KOPT-K1 (cell line): ENCODE measurements around the gene RAET1G.

ENCODE experiments used
- H3K27ac ChIP-seq: fragments of 200-600 bp; sonication (generic); 2 replicates; pipeline ENCODE4 v1.5.1; 2016; ENCODE audit warnings: antibody characterized with exemption, mild to moderate bottlenecking, low read depth, low read length; ENCODE audit not compliant: poor library complexity, severe bottlenecking
- H3K36me3 ChIP-seq: fragments of 200-600 bp; sonication (generic); 2 replicates; pipeline ENCODE4 v1.5.1; 2017; ENCODE audit warnings: antibody characterized with exemption, mild to moderate bottlenecking, low read length, moderate library complexity; ENCODE audit not compliant: insufficient read depth
- H3K9me3 ChIP-seq: fragments of 200-600 bp; sonication (generic); 2 replicates; pipeline ENCODE4 v1.5.1; 2017; ENCODE audit warnings: antibody characterized with exemption, low read length, mild to moderate bottlenecking; ENCODE audit not compliant: insufficient read depth, poor library complexity, severe bottlenecking

The RAET1G gene

GRCh38 chr6:149888659-149889058 lies 34.3 kb downstream of the RAET1G start:
- Histone ChIP-seq H3K9me3 (no peaks in the 10 kb centered on the region), H3K27ac (no peak overlapping the region), H3K36me3 (no peaks in the 10 kb centered on the region)

- H3K9me3 ChIP-seq = no peaks in the 10 kb centered on the region
- H3K27ac ChIP-seq = no peak overlapping the region
- no peaks in the 10 kb centered on the region for H3K36me3 ChIP-seq
These were observed 34.8 kb downstream of the RAET1G start for GRCh38 chr6:149888093-149888492.

GRCh38 chr6:149887343-149887742 lies 35.6 kb downstream of the RAET1G start:
- H3K27ac ChIP-seq = no peak overlapping the region

GRCh38 chr6:149885888-149886287 lies 37.0 kb downstream of the RAET1G start:
- H3K27ac ChIP-seq = no peak overlapping the region
- no peaks in the 10 kb centered on the region for H3K36me3 ChIP-seq
- H3K9me3 ChIP-seq = no peaks in the 10 kb centered on the region

More at GRCh38 chr6:149887343-149887742, 35.6 kb downstream of the RAET1G start:
- H3K9me3 ChIP-seq = no peaks in the 10 kb centered on the region
- H3K36me3 ChIP-seq = no peaks in the 10 kb centered on the region

- H3K27ac ChIP-seq = no peak overlapping the region
- H3K36me3 ChIP-seq = no peaks in the 10 kb centered on the region
- no peaks in the 10 kb centered on the region for H3K9me3 ChIP-seq
These were observed 38.3 kb downstream of the RAET1G start for GRCh38 chr6:149884617-149885016.

GRCh38 chr6:149884215-149884614 lies 38.7 kb downstream of the RAET1G start:
- Histone ChIP-seq H3K9me3 (no peaks in the 10 kb centered on the region), H3K36me3 (no peaks in the 10 kb centered on the region), H3K27ac (no peak overlapping the region)

- no peak overlapping the region for H3K27ac ChIP-seq
- no peaks in the 10 kb centered on the region for H3K9me3 ChIP-seq
- no peaks in the 10 kb centered on the region for H3K36me3 ChIP-seq
These were observed 41.1 kb downstream of the RAET1G start for GRCh38 chr6:149881860-149882259.

GRCh38 chr6:149881066-149881766 lies 41.7 kb downstream of the RAET1G start:
- Histone ChIP-seq H3K36me3 (no peaks in the 10 kb centered on the region), H3K9me3 (no peaks in the 10 kb centered on the region), H3K27ac (no peak overlapping the region)

- peaks cover 1% of the 10 kb centered on the region for H3K9me3 ChIP-seq
- no peaks in the 10 kb centered on the region for H3K36me3 ChIP-seq
- H3K27ac ChIP-seq = no peak overlapping the region
These were observed 45.3 kb downstream of the RAET1G start for GRCh38 chr6:149877659-149878058.

GRCh38 chr6:149876241-149876933 lies 46.5 kb downstream of the RAET1G start:
- peaks cover 9% of the 10 kb centered on the region for H3K9me3 ChIP-seq
- H3K27ac ChIP-seq = no peak overlapping the region
- no peaks in the 10 kb centered on the region for H3K36me3 ChIP-seq

- Histone ChIP-seq H3K36me3 (no peaks in the 10 kb centered on the region), H3K27ac (no peak overlapping the region), H3K9me3 (peaks cover 9% of the 10 kb centered on the region)
These were observed 50.7 kb downstream of the RAET1G start for GRCh38 chr6:149872233-149872632.

- Histone ChIP-seq H3K36me3 (no peaks in the 10 kb centered on the region), H3K27ac (no peak overlapping the region), H3K9me3 (peaks cover 9% of the 10 kb centered on the region)
These were observed 51.7 kb downstream of the RAET1G start for GRCh38 chr6:149871182-149871581.

GRCh38 chr6:149869275-149869892 lies 53.5 kb downstream of the RAET1G start:
- Histone ChIP-seq H3K36me3 (no peaks in the 10 kb centered on the region), H3K27ac (no peak overlapping the region)

GRCh38 chr6:149867876-149868640 lies 54.9 kb downstream of the RAET1G start:
- Histone ChIP-seq H3K27ac (no peak overlapping the region), H3K9me3 (peaks cover 9% of the 10 kb centered on the region), H3K36me3 (no peaks in the 10 kb centered on the region)

More at GRCh38 chr6:149869275-149869892, 53.5 kb downstream of the RAET1G start:
- H3K9me3 ChIP-seq = peaks cover 9% of the 10 kb centered on the region
